Endothelial cell (in vitro differentiated cells): ENCODE results near the gene LRRC3C. TPM values are rescaled to one million over a fixed set of nuclear protein-coding genes. Genes with fewer than 3 reads are reported as not detected.

Source experiments
- DNase-seq: peaks from one replicate; pipeline ENCODE4 v3.0.0; 2021; ENCODE audit warnings: low spot score
- H3K27ac Mint-ChIP-seq: one replicate; pipeline ENCODE4 v1.8.0; 2021; ENCODE audit warnings: mixed read lengths, inconsistent platforms; ENCODE audit not compliant: unreplicated experiment
- H3K27me3 Mint-ChIP-seq: one replicate; pipeline ENCODE4 v1.8.0; 2021; ENCODE audit warnings: mild to moderate bottlenecking, moderate library complexity, mixed read lengths, inconsistent platforms; ENCODE audit not compliant: unreplicated experiment
- H3K36me3 Mint-ChIP-seq: one replicate; pipeline ENCODE4 v1.8.0; 2021; ENCODE audit warnings: mild to moderate bottlenecking, low read depth, mixed read lengths, inconsistent platforms; ENCODE audit not compliant: unreplicated experiment
- H3K4me1 Mint-ChIP-seq: one replicate; pipeline ENCODE4 v1.8.0; 2021; ENCODE audit warnings: mild to moderate bottlenecking, mixed read lengths, inconsistent platforms; ENCODE audit not compliant: unreplicated experiment
- H3K4me3 Mint-ChIP-seq: one replicate; pipeline ENCODE4 v1.8.0; 2021; ENCODE audit warnings: mild to moderate bottlenecking, mixed read lengths, inconsistent platforms; ENCODE audit not compliant: unreplicated experiment
- H3K9me3 Mint-ChIP-seq: one replicate; pipeline ENCODE4 v1.8.0; 2021; ENCODE audit warnings: mixed read lengths, inconsistent platforms; ENCODE audit not compliant: unreplicated experiment
- total RNA-seq: library from RNA; stranded (reverse); fragmentation: NEBNext Ultra II Directional; extraction: Animal tissue kit (Norgen Biotek cat#: 25700); gene quantifications from one replicate; pipeline ENCODE4 v1.2.1, GENCODE V29; 2021; ENCODE audit not compliant: unreplicated experiment
- TF ChIP-seq, protein P1 (sequence below): fragments of 200-600 bp; sonication (generic); IDR thresholded peaks from one replicate; pipeline ENCODE4 v1.5.0; 2021; ENCODE audit warnings: antibody characterized with exemption; ENCODE audit not compliant: unreplicated experiment

Gene LRRC3C
- total RNA-seq, 1 donor from 2014 or later, result not detected

DNA sequence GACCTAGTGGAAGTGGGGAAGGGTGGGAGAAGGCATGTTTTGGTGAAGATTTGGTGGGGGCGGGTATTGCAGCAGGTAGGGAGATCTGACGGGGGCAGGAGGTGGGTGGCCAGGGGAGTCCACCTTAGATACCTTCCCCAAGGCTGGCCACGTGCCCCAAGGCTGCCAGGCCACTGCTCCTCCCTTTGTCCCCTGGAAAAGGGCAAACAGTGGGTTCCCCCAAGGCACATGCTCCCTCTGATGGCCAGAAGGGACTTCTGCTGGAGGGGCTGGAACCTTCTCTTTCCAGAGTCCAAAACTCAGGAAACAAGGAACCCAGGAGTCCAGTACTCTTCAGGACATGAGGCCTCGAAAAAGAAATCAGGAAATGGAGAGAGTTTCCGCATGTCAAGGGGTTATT lies 46.9 kb downstream of the LRRC3C start:
- Mint-ChIP-seq H3K9me3 (no peaks in the 10 kb centered on the region), H3K4me1 (peaks cover 15% of the 10 kb centered on the region), H3K27me3 (peaks cover 6% of the 10 kb centered on the region), H3K4me3 (no peak overlapping the region), H3K27ac (no peak overlapping the region), H3K36me3 (peaks cover 3% of the 10 kb centered on the region)
- TF ChIP-seq, protein P1, sequence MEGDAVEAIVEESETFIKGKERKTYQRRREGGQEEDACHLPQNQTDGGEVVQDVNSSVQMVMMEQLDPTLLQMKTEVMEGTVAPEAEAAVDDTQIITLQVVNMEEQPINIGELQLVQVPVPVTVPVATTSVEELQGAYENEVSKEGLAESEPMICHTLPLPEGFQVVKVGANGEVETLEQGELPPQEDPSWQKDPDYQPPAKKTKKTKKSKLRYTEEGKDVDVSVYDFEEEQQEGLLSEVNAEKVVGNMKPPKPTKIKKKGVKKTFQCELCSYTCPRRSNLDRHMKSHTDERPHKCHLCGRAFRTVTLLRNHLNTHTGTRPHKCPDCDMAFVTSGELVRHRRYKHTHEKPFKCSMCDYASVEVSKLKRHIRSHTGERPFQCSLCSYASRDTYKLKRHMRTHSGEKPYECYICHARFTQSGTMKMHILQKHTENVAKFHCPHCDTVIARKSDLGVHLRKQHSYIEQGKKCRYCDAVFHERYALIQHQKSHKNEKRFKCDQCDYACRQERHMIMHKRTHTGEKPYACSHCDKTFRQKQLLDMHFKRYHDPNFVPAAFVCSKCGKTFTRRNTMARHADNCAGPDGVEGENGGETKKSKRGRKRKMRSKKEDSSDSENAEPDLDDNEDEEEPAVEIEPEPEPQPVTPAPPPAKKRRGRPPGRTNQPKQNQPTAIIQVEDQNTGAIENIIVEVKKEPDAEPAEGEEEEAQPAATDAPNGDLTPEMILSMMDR, result no peak
- no peak for DNase-seq

DNA sequence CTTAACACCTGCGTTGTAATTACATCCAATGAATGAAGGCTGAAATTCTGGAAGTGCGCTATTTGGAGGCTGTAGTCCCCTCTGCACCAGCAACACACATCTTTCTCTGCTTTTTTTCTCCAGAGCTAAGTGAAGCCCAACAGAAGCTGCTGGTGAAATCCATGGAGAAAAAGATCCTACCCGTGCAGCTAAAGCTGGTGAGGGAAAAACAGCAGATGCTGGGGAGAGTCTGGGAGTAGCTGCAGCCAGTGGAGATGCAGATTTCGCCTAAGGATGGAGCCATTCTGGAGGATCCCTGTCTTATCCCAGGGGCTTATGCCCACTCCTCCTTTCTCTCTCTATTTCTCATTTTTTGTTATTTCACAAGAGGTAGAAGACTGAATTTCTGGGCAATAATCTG lies 48.3 kb downstream of the LRRC3C start:
- Mint-ChIP-seq H3K27ac (no peak overlapping the region), H3K27me3 (peaks cover 5% of the 10 kb centered on the region), H3K36me3 (no peaks in the 10 kb centered on the region), H3K9me3 (no peaks in the 10 kb centered on the region), H3K4me1 (peaks cover 12% of the 10 kb centered on the region), H3K4me3 (no peak overlapping the region)
- TF ChIP-seq, protein P1, result no peak
- no peak for DNase-seq

DNA sequence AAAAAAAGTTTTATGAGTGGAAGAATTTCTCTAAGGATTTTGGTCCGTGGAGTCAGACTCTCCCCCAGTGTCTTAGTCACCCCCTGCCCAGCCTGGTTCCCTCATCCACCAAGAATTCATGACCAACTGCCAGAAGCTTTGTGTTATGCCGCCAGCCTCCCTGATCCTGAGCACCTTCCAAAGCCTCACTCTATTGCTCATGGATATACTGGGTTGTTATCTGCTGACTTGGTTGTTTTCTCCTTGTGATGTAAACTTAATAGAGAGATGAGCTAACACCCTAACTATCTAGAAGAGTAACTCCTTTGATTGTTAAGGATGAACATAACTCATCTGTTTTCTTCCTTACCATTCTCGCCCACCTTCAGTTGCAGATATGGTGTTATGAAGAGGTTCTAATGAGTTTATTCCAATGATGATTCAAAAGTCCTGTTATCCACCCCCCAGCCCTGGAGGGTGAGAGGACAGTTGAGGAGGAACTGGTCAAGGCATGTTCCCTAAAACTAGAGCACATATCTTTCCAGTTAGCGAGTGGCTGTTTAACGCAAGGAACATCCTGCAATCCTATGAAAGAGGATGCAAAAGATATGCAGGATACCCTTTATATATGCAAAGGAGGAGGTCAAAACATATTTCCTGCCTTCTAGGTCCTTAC lies 51.6 kb downstream of the LRRC3C start:
- Mint-ChIP-seq H3K36me3 (peaks cover 7% of the 10 kb centered on the region), H3K9me3 (no peaks in the 10 kb centered on the region), H3K4me3 (no peak overlapping the region), H3K27ac (peak overlapping the region; percentile 49), H3K4me1 (peaks cover 22% of the 10 kb centered on the region), H3K27me3 (peaks cover 7% of the 10 kb centered on the region)
- TF ChIP-seq, protein P1, result no peak
- no peak for DNase-seq

DNA sequence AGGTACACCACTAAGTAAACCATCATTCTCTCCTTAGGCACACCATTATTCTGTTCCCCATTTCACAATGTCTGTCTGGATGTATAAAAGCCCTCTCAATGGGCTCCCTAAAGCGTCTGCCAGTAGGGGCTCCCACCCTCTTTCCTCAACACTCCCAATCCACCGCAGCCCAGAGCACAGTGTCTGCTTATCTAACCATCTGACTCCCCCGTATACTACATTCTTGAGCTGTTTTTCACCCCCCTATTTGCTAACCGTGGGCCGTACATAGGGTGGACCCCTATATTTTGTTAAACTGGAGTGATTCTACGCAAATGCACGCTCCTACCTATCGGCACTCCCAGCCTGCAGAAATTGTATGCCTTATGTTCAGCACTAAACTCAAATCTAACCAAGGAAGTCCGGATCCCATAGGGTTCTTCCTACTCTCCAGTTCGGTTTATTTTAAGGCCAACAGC lies 52.4 kb downstream of the LRRC3C start:
- Mint-ChIP-seq H3K27me3 (peaks cover 8% of the 10 kb centered on the region), H3K27ac (peak overlapping the region; percentile 97), H3K4me1 (peaks cover 22% of the 10 kb centered on the region), H3K4me3 (peak overlapping the region; percentile 99), H3K36me3 (peaks cover 7% of the 10 kb centered on the region), H3K9me3 (no peaks in the 10 kb centered on the region)
- TF ChIP-seq, protein P1, result no peak
- peak; percentile 26 for DNase-seq
